WTC11 (cell line): ENCODE data around the gene FAM13A. TPM values are rescaled to one million over a fixed set of nuclear protein-coding genes. Genes with fewer than 3 reads are reported as not detected.

ENCODE experiments used
- ATAC-seq: fragments of 200-7000 bp; cut with Tn5 transposase; 2 replicates; pipeline ENCODE4 v1.10.0; 2021; ENCODE audit warnings: mild to moderate bottlenecking, moderate library complexity
- CTCF ChIA-PET: fragments of 300-600 bp; sonication (Branson Sonifier 250); formaldehyde crosslinking; loops from one replicate; lab custom pipeline; 2021; ENCODE audit warnings: antibody characterized with exemption; lab: Charles Lee
- POLR2A ChIA-PET: fragments of 350-600 bp; sonication (Branson Sonifier 250); formaldehyde crosslinking; loops from one replicate; lab custom pipeline; 2021; ENCODE audit warnings: antibody characterized with exemption; lab: Charles Lee
- DNase-seq: peaks from one replicate; pipeline ENCODE4 v3.0.0; 2021; ENCODE audit warnings: low spot score
- H3K27ac Mint-ChIP-seq: 2 replicates; pipeline ENCODE4 v1.8.0; 2021; ENCODE audit warnings: mixed read lengths
- H3K27me3 Mint-ChIP-seq: 2 replicates; pipeline ENCODE4 v1.8.0; 2021; ENCODE audit warnings: low read depth, mild to moderate bottlenecking, moderate library complexity, mixed read lengths
- H3K36me3 Mint-ChIP-seq: 2 replicates; pipeline ENCODE4 v1.8.0; 2021; ENCODE audit warnings: mixed read lengths
- H3K4me1 Mint-ChIP-seq: 2 replicates; pipeline ENCODE4 v1.8.0; 2022; ENCODE audit warnings: mixed read lengths
- H3K4me3 Mint-ChIP-seq: 2 replicates; pipeline ENCODE4 v1.8.0; 2021; ENCODE audit warnings: mild to moderate bottlenecking, moderate library complexity, mixed read lengths
- H3K9me3 Mint-ChIP-seq: 2 replicates; pipeline ENCODE4 v1.8.0; 2021; ENCODE audit warnings: mixed read lengths
- ARID4B ChIP-seq: sonication (generic); formaldehyde crosslinking; IDR thresholded peaks from 2 replicates; pipeline ENCODE4 v1.8.0; 2023; ENCODE audit warnings: missing genetic modification reagents, mild to moderate bottlenecking, borderline replicate concordance
- ELF4 ChIP-seq: sonication (generic); formaldehyde crosslinking; IDR thresholded peaks from 2 replicates; pipeline ENCODE4 v1.8.1; 2022; ENCODE audit warnings: low read depth, mild to moderate bottlenecking, moderate library complexity, missing genetic modification reagents
- ESRRA ChIP-seq: sonication (generic); formaldehyde crosslinking; IDR thresholded peaks from 2 replicates; pipeline ENCODE4 v1.8.1; 2022; ENCODE audit warnings: mild to moderate bottlenecking, missing genetic modification reagents, borderline replicate concordance
- FOXK1 ChIP-seq: sonication (generic); formaldehyde crosslinking; IDR thresholded peaks from 2 replicates; pipeline ENCODE4 v1.8.0; 2022; ENCODE audit warnings: mild to moderate bottlenecking, moderate library complexity, missing genetic modification reagents
- GRHL2 ChIP-seq: fragments of 250-450 bp; sonication (Bioruptor Pico); IDR thresholded peaks from 2 replicates; pipeline ENCODE4 v1.8.0; 2022; ENCODE audit warnings: mild to moderate bottlenecking, moderate library complexity; ENCODE audit not compliant: insufficient replicate concordance, severe bottlenecking
- NFYB ChIP-seq: sonication (generic); formaldehyde crosslinking; conservative IDR thresholded peaks from 2 replicates; pipeline ENCODE4 v1.8.0; 2022; ENCODE audit warnings: low read depth, missing genetic modification reagents
- NR3C1 ChIP-seq: sonication (generic); formaldehyde crosslinking; conservative IDR thresholded peaks from 2 replicates; pipeline ENCODE4 v1.8.1; 2023; ENCODE audit warnings: low read depth, mild to moderate bottlenecking, missing genetic modification reagents
- RORB ChIP-seq: fragments of 250-450 bp; sonication (Bioruptor Pico); IDR thresholded peaks from 2 replicates; pipeline ENCODE4 v1.9.0; 2021; ENCODE audit warnings: mild to moderate bottlenecking
- SMAD4 ChIP-seq: sonication (generic); formaldehyde crosslinking; IDR thresholded peaks from 2 replicates; pipeline ENCODE4 v1.8.0; 2022; ENCODE audit warnings: mild to moderate bottlenecking, missing genetic modification reagents
- TCF7 ChIP-seq: sonication (generic); formaldehyde crosslinking; IDR thresholded peaks from 2 replicates; pipeline ENCODE4 v1.8.0; 2022; ENCODE audit warnings: mild to moderate bottlenecking, low read depth, missing genetic modification reagents, moderate library complexity
- TP53 ChIP-seq: sonication (generic); formaldehyde crosslinking; IDR thresholded peaks from 2 replicates; pipeline ENCODE4 v1.8.1; 2023; ENCODE audit warnings: mild to moderate bottlenecking, missing genetic modification reagents
- USF2 ChIP-seq: sonication (generic); formaldehyde crosslinking; IDR thresholded peaks from 2 replicates; pipeline ENCODE4 v1.8.1; 2023; ENCODE audit warnings: mild to moderate bottlenecking, missing genetic modification reagents, moderate library complexity
- ZBTB21 ChIP-seq: sonication (generic); formaldehyde crosslinking; IDR thresholded peaks from 2 replicates; pipeline ENCODE4 v1.8.1; 2023; ENCODE audit warnings: mild to moderate bottlenecking, missing genetic modification reagents, borderline replicate concordance
- ZNF317 ChIP-seq: sonication (generic); formaldehyde crosslinking; IDR thresholded peaks from 2 replicates; pipeline ENCODE4 v1.8.1; 2023; ENCODE audit warnings: low read depth, mild to moderate bottlenecking, moderate library complexity, missing genetic modification reagents, borderline replicate concordance
- ZNF396 ChIP-seq: fragments of 250-450 bp; sonication (Bioruptor Pico); IDR thresholded peaks from 2 replicates; pipeline ENCODE4 v1.8.0; 2021; ENCODE audit warnings: mild to moderate bottlenecking, moderate library complexity, borderline replicate concordance
- ZNF416 ChIP-seq: fragments of 250-450 bp; sonication (Bioruptor Pico); IDR thresholded peaks from 2 replicates; pipeline ENCODE4 v1.9.0; 2021; ENCODE audit warnings: mild to moderate bottlenecking, inconsistent platforms
- total RNA-seq: library from RNA; stranded (reverse); gene quantifications from 3 replicates; pipeline ENCODE4 v1.2.3, GENCODE V29; 2021
- TF ChIP-seq, protein P1 (sequence below): sonication (generic); formaldehyde crosslinking; IDR thresholded peaks from 2 replicates; pipeline ENCODE4 v1.8.1; 2023; ENCODE audit warnings: mild to moderate bottlenecking, missing genetic modification reagents

Gene FAM13A
- total RNA-seq, 1 experiment from 2014 or later, result 14.6 TPM

DNA sequence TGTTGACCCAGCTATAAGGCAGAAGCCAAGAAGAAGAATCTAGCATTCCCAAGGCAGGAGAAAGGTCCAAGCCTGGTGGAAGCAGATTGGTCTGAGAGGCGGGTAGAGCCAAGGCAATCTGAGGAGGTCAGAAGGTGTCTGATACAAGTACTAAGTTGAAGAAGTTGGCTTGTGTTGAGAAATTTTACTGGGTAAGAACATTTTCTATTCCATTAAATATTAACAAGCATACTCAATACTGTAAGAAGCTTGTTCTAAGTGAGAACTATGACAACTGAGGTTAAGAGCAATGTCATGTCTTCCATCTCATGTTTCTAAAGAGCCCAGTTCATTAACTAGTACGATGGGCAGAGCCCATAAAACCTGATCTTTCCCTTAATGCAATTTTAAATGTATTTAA lies 75.0 kb downstream of the FAM13A start (continued):
- TF ChIP-seq USF2, result no peak
- TF ChIP-seq GRHL2 (CRISPR knock-in tag), result no peak
- TF ChIP-seq SMAD4 (CRISPR knock-in tag), result no peak
- TF ChIP-seq ZBTB21 (CRISPR knock-in tag), result no peak

GRCh38 chr4:88981556-88981955 lies 75.4 kb downstream of the FAM13A start:
- H3K36me3 Mint-ChIP-seq, result no peaks in the 10 kb centered on the region
- ATAC-seq, result no peak
- no peak for TF ChIP-seq ZNF396
- no peak for TF ChIP-seq ARID4B (CRISPR knock-in tag)
- TF ChIP-seq RORB, result no peak
- TF ChIP-seq TP53, result no peak
- TF ChIP-seq ZNF416, result no peak
- TF ChIP-seq, all 79 proteins: peak for 0
- ChIA-PET POLR2A (no interaction called here), CTCF (no interaction called here)
- H3K27ac Mint-ChIP-seq, result no peak overlapping the region
- H3K4me1 Mint-ChIP-seq, result no peaks in the 10 kb centered on the region
- no peaks in the 10 kb centered on the region for H3K9me3 Mint-ChIP-seq
- H3K4me3 Mint-ChIP-seq, result no peak overlapping the region
- H3K27me3 Mint-ChIP-seq, result no peaks in the 10 kb centered on the region
- no peak for DNase-seq

DNA sequence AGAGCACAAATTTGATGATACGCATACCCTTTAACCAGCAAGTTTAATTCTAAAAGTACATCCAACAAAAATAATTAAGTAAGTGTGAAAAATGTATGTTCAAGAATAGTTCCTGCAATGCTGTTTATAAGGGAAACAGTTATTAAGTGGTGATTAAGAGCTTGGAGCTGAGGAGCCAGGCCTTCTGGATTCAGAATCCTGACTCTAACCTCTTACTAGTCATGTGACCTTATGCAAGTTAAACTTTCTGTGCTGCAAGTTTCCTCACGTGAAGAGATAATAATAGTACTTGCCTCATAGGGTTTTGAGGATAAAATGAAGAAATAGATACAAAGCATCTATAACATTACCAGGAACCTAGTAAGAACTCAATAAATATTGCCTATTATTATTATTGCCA lies 77.7 kb downstream of the FAM13A start:
- Mint-ChIP-seq H3K4me1 (peaks cover 10% of the 10 kb centered on the region; the same call in 1 of the 2 replicates), H3K36me3 (no peaks in the 10 kb centered on the region), H3K9me3 (no peaks in the 10 kb centered on the region), H3K27me3 (no peaks in the 10 kb centered on the region), H3K4me3 (no peak overlapping the region), H3K27ac (no peak overlapping the region)
- ATAC-seq (no peak), DNase-seq (no peak)
- no peak for TF ChIP-seq FOXK1 (CRISPR knock-in tag)
- TF ChIP-seq ELF4 (CRISPR knock-in tag), result no peak
- TF ChIP-seq TCF7 (CRISPR knock-in tag), result no peak
- no peak for TF ChIP-seq NFYB
- TF ChIP-seq, protein P1, sequence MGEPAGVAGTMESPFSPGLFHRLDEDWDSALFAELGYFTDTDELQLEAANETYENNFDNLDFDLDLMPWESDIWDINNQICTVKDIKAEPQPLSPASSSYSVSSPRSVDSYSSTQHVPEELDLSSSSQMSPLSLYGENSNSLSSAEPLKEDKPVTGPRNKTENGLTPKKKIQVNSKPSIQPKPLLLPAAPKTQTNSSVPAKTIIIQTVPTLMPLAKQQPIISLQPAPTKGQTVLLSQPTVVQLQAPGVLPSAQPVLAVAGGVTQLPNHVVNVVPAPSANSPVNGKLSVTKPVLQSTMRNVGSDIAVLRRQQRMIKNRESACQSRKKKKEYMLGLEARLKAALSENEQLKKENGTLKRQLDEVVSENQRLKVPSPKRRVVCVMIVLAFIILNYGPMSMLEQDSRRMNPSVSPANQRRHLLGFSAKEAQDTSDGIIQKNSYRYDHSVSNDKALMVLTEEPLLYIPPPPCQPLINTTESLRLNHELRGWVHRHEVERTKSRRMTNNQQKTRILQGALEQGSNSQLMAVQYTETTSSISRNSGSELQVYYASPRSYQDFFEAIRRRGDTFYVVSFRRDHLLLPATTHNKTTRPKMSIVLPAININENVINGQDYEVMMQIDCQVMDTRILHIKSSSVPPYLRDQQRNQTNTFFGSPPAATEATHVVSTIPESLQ (CRISPR knock-in tag), result no peak
- no peak for TF ChIP-seq ZNF416
- no peak for TF ChIP-seq ESRRA (CRISPR knock-in tag)
- no peak for TF ChIP-seq ZNF317 (CRISPR knock-in tag)
- no peak for TF ChIP-seq NR3C1 (CRISPR knock-in tag)
- ChIA-PET CTCF (no interaction called here), POLR2A (no interaction called here)
